HG03066 (cell line): ENCODE measurements around the gene HS1BP3.

Source experiments
- ATAC-seq: cut with Tn5 transposase; IDR thresholded peaks from one replicate; pipeline ENCODE4 v1.9.1; 2021; ENCODE audit warnings: low read depth; ENCODE audit not compliant: unreplicated experiment

Gene HS1BP3

DNA sequence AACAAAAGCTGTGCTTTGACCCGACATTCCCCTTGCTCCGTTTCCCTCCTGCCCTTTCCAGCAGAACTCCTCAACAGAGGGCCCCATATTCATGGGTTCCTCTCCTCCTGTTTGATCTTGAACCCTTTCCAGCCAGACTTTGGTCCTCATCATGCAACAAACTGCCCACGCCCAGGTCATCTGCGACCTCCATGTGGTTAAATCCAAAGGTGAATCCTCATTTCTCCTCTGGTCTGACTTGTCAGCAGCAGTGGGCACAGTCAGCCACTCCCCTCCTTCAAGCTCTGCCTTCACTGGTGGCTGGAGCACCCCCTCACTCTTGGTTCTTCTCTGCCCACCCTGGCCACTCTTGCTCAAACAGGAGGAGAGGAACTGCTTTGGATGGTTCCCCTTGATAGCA, 2.7 kb downstream of the HS1BP3 start:
- ATAC-seq, result no peak

DNA sequence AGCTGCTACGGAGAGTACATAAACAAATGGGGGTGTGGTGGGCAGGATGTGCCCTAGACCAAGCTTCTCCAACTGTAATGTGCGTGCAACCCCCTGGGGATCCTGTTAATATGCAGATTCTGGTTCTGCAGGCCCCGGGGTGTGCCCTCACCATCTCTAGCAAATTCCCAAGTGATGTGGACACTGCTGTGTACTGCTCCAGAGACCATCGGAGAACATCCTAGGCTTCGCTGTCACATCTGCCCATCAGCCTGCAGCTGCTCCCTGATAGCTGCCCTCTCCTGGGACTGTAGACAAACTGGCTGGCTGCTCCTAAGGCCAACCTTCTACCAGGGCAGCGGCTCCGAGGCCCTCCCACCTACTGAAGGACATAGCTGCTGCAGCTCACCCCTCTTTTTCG, 3.2 kb downstream of the HS1BP3 start:
- no peak for ATAC-seq

DNA sequence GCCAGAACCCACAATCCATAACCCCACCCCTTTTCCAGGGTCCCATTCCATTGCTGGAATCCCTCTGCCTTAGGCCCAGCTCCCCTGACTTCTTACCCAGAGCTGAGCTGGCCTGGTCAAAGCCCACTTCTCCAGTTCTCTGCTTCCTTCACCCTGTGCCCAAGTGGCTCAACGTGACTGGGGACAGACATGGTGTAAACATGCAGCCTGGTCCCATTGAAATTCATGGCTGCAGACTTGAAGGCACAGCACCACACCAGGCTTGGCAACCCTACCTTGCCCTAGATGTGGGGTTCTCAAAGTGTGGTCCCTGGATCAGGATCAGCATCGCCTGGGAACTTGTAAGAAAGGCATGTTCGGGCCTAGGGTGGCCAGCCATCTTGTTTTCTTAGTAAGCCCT, 3.7 kb downstream of the HS1BP3 start:
- no peak for ATAC-seq

GRCh38 chr2:20646446-20646845, 4.5 kb downstream of the HS1BP3 start:
- no peak for ATAC-seq

GRCh38 chr2:20645761-20646160, 5.1 kb downstream of the HS1BP3 start:
- no peak for ATAC-seq

DNA sequence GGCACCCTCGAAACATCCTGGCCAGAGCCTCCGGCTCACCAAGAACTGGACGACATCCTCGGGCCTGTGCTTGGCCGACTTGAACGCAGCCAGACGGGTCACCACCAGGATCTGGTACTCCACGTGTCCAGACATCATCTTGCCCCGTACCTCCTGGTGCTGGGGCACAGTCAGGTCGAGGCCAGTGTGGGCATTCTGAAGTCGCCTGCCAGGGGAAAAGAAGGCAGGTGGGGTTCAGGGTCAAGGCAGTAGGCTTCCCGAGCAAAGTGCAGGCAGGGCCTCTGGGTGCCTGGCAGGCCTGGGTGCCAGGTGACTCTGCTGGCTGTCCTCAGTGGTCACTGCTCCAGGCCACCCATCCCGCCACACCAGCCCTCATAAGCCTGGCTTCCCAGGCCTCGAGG, 5.6 kb downstream of the HS1BP3 start:
- ATAC-seq, result no peak

GRCh38 chr2:20643826-20644225, 7.1 kb downstream of the HS1BP3 start:
- no peak for ATAC-seq

DNA sequence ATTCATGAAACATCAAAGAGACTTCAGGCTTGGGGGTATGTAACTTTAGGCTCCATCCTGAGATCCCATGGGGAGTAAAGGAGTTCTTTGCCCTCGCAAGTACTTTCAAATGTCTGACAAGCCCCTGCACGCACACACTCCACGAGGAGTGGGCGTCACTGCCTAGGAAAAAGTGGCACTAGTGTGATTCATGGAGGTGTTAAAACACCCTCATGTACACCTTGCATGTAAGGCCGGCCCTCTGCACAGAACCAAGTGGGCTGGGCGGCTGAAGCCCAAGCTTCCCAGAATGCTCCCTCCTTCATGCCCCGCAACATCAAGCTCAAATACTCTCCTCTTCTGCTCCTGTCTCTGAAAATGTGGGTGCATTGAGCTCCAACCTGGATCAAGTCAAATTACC, 7.8 kb downstream of the HS1BP3 start:
- ATAC-seq, result no peak

DNA sequence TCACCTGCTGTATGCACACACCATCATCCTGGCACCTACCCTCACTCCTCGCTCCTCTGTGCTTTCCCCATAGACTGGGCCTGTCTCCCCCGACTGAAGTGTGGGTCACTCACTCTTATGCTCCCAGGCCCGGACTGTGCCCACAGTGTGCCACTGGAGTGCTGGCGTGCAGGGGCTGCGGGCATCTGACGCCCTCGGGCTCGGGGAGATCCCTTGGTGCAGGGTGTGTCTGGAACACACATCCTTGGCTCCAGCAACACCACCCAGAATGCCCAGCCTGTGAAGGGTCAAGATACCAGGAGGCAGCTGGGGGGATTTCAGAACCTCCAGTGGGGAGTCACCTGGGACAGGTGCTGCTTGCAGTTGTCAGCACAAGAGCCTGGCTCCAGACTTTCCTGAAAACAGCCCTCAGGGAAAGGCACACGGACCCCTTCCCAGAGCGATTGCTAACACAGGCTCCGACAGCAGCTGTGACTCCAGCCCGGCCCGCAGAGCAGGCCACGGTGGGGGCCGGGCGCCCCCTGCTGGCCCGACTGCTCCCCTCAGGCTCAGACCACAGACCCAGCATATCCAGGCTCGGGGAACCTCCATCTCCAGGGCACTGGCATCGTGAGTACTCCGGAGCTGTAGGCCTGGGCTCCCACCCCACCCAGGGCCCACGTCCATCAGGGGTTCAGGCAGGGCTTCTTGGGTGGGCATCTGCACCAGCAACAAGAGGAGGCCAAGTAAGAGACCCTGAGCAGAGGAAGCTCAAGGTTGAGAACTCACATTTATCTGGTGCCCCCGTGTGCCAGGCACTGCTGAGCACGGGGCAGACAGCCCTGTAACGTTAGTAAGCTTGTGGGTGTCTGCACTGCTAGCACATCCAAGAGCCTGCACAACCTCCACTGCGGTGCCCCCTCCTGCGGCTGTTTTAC, 8.6 kb downstream of the HS1BP3 start:
- ATAC-seq, result peak; percentile 91

- ATAC-seq, result no peak
Measured at GRCh38 chr2:20641123-20641985, 9.5 kb downstream of the HS1BP3 start.

- no peak for ATAC-seq
Measured at GRCh38 chr2:20640411-20641122, 10.3 kb downstream of the HS1BP3 start.

- no peak for ATAC-seq
Measured at GRCh38 chr2:20638646-20639430, 12.1 kb downstream of the HS1BP3 start.

- ATAC-seq, result no peak
Measured at GRCh38 chr2:20638014-20638413, 12.9 kb downstream of the HS1BP3 start.

- ATAC-seq, result no peak
Measured at GRCh38 chr2:20637147-20637546, 13.8 kb downstream of the HS1BP3 start.

DNA sequence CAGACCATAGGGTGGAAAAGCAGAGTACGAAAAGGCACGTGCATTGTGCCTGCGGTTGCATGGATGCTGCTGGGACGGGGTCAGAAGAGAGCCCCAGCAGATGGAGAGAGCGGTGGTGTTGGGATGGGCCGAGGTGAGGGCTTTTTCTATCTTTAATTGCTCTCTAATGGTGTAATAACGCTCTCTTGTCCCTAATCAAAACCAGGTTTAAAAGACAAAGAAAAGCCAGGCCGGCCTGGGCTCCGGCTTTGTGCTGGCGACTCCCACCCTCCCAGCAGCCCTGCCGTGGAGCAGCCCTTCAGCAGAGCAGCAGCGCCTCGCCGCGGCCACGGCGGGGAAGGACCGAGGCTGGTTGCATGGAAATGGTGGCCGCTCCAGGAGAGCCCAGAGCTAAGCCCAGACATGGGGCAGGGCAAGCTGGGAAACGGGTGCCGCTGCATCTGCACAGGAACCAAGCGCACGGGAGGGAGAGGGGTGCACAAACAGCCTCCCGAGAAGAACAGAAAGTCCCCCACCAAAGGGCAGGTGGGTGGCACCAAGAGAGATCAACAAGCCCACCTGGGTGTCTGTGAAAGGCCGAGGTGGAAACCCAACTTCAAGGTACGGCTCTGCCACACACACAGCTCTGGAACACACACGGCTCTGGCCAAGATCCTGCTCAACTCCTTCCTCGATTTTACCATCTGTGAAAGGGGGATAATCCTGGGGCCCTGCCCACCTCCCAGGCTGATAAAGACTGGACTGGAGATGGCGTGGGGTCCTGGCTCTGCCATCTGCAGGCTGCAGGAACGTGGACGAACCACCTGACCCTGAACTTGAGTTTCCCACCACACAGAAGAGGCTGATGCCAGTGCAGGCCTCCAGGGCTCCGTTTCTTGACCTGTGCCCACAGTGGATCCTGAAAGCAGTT, 15.0 kb downstream of the HS1BP3 start:
- peak; percentile 68 for ATAC-seq

- ATAC-seq, result no peak
Measured at GRCh38 chr2:20635113-20635510, 15.8 kb downstream of the HS1BP3 start.

DNA sequence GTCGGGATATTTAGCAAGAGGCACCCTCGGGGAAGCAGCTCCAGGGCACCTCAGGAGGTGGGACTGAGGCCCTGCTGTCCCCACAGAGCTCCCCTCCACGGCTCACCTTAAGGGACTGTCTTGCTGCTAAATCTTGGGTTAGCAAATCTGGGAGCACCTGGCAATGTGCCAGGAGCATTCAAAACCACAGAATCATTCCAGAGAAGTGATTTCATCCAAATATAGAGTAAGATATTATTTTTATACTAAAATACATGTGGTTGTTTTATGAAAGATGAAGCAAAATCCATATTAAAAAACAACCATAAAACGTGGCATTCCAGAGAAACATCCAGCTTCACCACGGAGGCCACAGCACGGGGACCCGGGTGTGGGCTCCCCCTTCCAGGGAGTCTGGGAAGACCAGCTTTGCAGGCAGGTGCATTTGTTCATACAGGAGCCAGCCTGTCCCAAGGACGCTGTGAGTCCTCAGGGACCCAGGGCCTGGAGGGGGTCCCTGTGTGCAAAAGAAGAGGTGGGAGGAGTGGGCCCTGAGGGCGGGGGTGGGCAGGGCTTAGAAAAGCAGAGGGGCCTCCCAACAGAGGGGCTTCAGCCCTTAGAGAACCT, 16.3 kb downstream of the HS1BP3 start:
- ATAC-seq, result no peak

DNA sequence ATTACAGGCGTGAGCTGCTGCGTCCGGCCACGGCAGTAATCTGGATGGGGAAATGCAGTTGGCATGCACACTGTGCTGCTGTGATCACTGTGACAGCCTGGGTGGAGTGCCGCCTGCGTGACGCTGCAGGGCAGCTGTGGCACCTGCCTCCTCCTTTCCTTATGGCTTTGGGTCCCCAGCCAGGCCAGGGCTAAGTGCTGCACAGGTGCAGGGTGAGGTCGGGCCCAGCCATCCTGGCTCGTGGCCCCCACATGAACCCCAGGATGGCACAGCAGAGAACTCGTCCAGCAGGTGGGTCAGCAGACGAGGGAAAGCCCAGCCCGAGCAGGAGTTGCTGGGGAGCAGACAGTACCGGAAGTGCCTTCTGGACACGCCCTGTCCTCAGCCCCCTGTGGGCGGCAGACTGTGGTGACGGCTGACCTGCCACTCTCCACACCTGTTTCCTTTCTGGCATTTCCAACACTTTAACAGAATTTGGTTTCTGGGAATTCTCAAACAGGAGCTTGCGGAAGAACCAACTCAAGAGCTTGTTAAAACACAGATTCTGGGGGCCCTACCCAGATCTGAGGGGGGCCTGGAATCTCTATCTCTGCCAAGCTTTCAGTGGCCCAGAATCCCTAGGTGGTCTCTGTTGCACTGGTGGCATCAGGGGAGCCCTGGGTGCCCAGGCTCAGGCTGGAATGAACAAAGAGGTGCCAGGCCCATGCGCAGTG, 16.9 kb downstream of the HS1BP3 start:
- no peak for ATAC-seq
